ENCODE measurements around the gene INSIG1. TPM values are rescaled to one million over a fixed set of nuclear protein-coding genes. Genes with fewer than 3 reads are reported as not detected.

INSIG1 gene
- total and polyA plus RNA-seq, 4 donors: 54.2 to 264 (median 119) TPM

GRCh38 chr7:155318245-155318644 is 20.6 kb downstream of the INSIG1 start:
- Histone ChIP-seq H3K27ac (ENCODE audit: low read depth in 1 of 2, low read length in 1 of 2) (no peak overlapping the region), H3K9me3 (ENCODE audit: control insufficient read depth in 4 of 4, insufficient read depth in 3 of 4, low read length in 3 of 4) (peaks cover 0 to 6% (median 0%) of the 10 kb centered on the region in 4 donors), H3K27me3 (ENCODE audit: control insufficient read depth in 3 of 3, insufficient read depth in 3 of 3, low read length in 2 of 3) (no peaks in the 10 kb centered on the region), H3K4me3 (no peak overlapping the region), H3K9ac (ENCODE audit: insufficient read depth in 1 of 2, low read length in 2 of 2) (no peak overlapping the region), H3K36me3 (ENCODE audit: control insufficient read depth in 4 of 4, insufficient read depth in 4 of 4, low read length in 4 of 4) (no peaks in the 10 kb centered on the region), H3K4me1 (ENCODE audit: control insufficient read depth in 5 of 5, insufficient read depth in 5 of 5, low read length in 5 of 5) (no peaks in the 10 kb centered on the region)
- 94 to 96% methylated on average over 3 of the region's 3 CpGs for WGBS, 2 donors
- no peak for ATAC-seq (ENCODE audit: insufficient read depth, low FRiP score)
- DNase-seq: peak in 2 of 3 donors; percentile 10 to 18
- no peak for TF ChIP-seq CTCF (IDR thresholded peaks at IDR 0.05; ENCODE audit: control extremely low read depth, extremely low read depth)

GRCh38 chr7:155322530-155322929 is 24.9 kb downstream of the INSIG1 start:
- Histone ChIP-seq H3K4me3 (no peak overlapping the region), H3K27ac (ENCODE audit: low read depth in 1 of 2, low read length in 1 of 2) (no peak overlapping the region), H3K27me3 (ENCODE audit: control insufficient read depth in 3 of 3, insufficient read depth in 3 of 3, low read length in 2 of 3) (peaks cover 0 to 26% (median 5%) of the 10 kb centered on the region in 3 donors), H3K4me1 (ENCODE audit: control insufficient read depth in 5 of 5, insufficient read depth in 5 of 5, low read length in 5 of 5) (no peaks in the 10 kb centered on the region), H3K9me3 (ENCODE audit: control insufficient read depth in 4 of 4, insufficient read depth in 3 of 4, low read length in 3 of 4) (peaks cover 0 to 6% (median 0%) of the 10 kb centered on the region in 4 donors), H3K9ac (ENCODE audit: insufficient read depth in 1 of 2, low read length in 2 of 2) (no peak overlapping the region), H3K36me3 (ENCODE audit: control insufficient read depth in 4 of 4, insufficient read depth in 4 of 4, low read length in 4 of 4) (no peaks in the 10 kb centered on the region)
- WGBS, 2 donors: 68 to 75% methylated on average over 10 of the region's 10 CpGs
- DNase-seq: no peak
- no peak for TF ChIP-seq CTCF (IDR thresholded peaks at IDR 0.05; ENCODE audit: control extremely low read depth, extremely low read depth)
- ATAC-seq (ENCODE audit: insufficient read depth, low FRiP score): no peak

- Histone ChIP-seq H3K4me3 (no peak overlapping the region), H3K9ac (ENCODE audit: insufficient read depth in 1 of 2, low read length in 2 of 2) (no peak overlapping the region), H3K36me3 (ENCODE audit: control insufficient read depth in 4 of 4, insufficient read depth in 4 of 4, low read length in 4 of 4) (no peaks in the 10 kb centered on the region), H3K9me3 (ENCODE audit: control insufficient read depth in 4 of 4, insufficient read depth in 3 of 4, low read length in 3 of 4) (peaks cover 0 to 10% (median 0%) of the 10 kb centered on the region in 4 donors), H3K4me1 (ENCODE audit: control insufficient read depth in 5 of 5, insufficient read depth in 5 of 5, low read length in 5 of 5) (no peaks in the 10 kb centered on the region), H3K27me3 (ENCODE audit: control insufficient read depth in 3 of 3, insufficient read depth in 3 of 3, low read length in 2 of 3) (peaks cover 0 to 26% (median 5%) of the 10 kb centered on the region in 3 donors), H3K27ac (ENCODE audit: low read depth in 1 of 2, low read length in 1 of 2) (no peak overlapping the region)
- ATAC-seq (ENCODE audit: insufficient read depth, low FRiP score): no peak
- TF ChIP-seq CTCF (IDR thresholded peaks at IDR 0.05; ENCODE audit: control extremely low read depth, extremely low read depth): no peak
- DNase-seq: no peak
These were observed 25.4 kb downstream of the INSIG1 start for GRCh38 chr7:155323001-155323638.
